Stimulated activated CD8-positive, alpha-beta memory T cell treated with anti-CD3 and anti-CD28 coated beads, Interleukin-7, amount 100 ng/mL, for 1 hour (primary cell): ENCODE results near the gene LATS2.
"Not testable (repeated sequence)": the region's sequence is repeated elsewhere in the genome, so short reads cannot be mapped to it uniquely, and the experiment has no call there.

Source experiments
- DNase-seq, 2 donors: peaks; one replicate each; pipeline ENCODE4 v3.0.0-alpha.2; 2020; ENCODE audit warnings: low read depth in 2 of 2

LATS2 gene

DNA sequence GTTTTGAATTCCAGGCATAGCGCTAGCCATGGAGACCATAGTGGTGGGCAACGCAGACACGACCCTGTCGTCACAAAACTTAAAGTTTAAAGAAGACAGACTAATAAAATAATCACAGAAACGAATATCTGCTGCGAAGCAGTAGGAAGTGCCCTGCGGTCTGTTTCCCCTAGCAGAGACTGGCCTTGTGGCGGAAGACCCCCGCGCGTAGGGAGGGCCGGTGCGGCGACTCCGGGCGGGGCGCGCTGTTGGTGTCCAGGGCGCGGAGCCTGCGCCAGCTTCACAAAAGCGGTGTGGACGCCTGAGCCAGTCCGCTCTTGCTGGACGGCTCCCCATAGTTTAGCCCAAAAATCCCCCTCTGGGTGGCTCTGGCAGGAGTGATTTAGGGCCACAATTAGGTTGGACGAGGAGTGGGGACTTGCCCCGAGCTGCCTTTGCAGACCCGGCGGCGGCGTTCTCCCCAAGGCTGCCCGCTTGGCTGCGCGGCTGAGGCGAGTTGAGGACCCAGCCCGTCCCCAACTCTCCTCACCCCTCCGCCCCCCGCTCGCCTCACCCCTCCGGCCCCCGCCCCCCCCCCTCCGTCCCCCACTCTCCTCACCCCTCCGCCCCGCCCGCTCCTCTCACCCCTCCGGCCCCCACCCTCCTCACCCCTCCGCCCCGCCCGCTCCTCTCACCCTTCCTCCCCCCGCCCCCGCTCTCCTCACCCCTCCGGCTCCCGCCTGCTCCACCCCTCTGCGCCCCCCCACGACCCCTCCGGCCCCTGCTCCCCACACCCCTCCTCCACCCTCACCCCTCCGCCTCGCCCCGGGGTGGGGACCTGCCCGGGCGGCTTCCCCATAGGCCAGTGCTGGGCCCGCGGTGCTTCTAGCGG is 14.2 kb upstream of the LATS2 start:
- no peak for DNase-seq

GRCh38 chr13:21075011-21075378 is 13.6 kb upstream of the LATS2 start:
- DNase-seq = no peak

GRCh38 chr13:21074546-21074945 is 13.2 kb upstream of the LATS2 start:
- DNase-seq = no peak

DNA sequence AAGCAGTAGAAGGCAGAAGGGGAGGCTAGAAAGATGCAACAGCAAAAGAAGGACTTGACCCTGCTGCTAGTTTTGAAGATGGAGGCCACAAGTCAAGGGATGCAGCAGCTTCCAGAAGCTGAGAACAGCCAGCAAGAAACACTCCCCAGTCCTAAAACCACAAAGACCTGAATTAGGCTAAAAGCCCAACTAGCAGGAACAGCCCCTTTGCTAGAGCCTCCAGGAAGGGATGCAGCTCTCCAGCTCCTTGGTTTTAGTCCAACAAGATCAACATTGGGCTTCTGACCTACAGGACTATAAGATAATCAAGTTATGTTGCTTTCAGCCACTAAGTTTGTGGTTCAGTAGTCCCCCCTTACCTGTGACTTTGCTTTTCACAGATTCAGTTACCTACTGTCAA is 10.5 kb upstream of the LATS2 start:
- DNase-seq = no peak

DNA sequence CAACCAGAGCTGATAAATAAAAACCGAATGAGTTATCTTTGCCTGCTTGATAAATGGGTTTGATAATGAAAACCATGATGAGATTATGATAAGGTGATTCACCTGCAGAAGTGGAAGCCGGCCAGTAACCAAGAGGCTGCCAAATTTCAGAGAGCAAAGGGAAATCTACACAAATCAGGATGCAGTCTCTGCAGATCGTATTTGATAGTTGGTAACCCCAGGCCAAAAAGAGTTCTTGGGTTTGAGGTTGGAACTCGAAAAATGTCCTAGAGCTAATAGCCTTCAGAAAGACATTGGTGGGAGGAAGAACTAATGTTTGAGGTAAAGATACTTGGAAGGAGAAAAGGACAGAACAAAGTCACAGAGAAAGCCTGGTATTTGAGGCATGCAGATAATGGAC is 9.6 kb upstream of the LATS2 start:
- DNase-seq = no peak

DNA sequence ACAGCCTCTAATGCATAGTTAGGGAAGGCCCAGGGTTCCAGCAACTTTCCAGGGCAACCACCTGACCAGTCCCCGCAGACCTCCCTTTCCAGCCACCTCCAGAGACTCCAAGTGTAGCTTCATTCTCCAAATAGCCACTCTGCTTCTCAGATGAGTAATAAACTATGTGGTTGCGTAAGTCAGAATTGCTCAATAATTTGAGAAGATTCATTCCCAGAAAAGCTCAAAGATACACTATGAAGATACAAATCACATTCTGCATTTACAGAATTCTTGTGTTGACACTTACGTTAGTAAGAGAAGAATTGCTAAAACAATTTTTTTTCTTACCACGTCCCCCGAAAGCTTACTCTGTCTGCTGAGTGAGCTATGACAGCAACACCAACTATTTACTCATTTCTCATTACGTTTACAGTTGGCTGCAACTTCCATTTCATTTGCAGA is 8.2 kb upstream of the LATS2 start:
- no peak for DNase-seq

DNA sequence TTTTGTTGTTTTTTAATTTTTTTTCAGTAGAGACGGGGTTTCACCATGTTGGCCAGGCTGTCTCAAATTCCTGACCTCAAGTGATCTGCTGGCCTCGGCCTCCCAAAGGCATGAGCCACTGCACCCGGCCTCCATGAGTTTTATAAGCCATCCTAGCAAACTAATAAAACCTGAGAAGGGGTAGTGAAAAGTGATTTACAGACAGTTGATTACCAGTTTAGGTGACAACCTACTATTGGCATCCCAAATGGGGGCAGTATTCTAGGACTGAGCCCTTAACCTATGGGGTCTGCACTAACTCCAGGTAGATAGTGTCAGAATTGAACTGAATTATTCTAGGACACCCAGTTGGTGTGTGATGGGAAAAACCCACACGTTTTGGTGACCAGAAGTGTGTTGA is 6.5 kb upstream of the LATS2 start:
- DNase-seq = no peak

GRCh38 chr13:21066946-21067345 is 5.6 kb upstream of the LATS2 start:
- DNase-seq = no peak

DNA sequence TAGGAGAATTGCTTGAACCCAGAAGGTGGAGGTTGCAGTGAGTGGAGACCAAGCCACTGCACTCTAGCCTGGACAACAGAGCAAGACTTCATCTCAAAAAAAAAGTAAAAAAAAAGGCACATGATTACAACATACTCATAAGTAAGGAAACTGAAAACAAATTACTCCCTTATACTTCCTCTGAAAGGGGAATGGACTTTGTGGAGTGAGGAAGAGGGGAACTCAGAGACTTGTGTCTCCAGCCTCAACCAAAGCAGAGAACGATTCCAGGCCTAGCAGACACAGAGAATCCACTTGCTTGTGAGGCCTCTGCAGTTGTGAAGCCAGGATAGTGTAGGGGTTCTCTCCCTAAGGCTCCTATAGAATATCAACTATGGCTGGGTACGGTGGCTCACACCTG is 4.3 kb upstream of the LATS2 start:
- DNase-seq = no peak

DNA sequence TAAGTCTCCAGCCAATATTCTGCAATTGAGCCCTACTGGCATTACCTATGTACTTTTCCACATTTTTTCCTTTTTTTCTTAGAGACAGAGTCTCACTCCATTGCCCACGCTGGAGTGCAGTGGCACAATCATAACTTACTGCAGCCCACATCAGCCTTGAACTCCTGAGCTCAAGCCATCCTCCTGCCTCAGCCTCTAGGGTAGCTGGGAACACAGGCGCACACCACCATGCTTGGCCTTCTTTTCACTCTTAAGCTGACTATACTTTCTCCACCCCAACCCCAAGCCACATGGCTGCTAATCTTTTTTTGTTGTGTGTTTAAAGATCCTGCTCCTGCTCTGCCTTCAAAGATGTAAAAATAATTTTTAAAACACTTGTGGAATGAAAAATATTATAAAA is 1.6 kb upstream of the LATS2 start:
- DNase-seq = no peak

DNA sequence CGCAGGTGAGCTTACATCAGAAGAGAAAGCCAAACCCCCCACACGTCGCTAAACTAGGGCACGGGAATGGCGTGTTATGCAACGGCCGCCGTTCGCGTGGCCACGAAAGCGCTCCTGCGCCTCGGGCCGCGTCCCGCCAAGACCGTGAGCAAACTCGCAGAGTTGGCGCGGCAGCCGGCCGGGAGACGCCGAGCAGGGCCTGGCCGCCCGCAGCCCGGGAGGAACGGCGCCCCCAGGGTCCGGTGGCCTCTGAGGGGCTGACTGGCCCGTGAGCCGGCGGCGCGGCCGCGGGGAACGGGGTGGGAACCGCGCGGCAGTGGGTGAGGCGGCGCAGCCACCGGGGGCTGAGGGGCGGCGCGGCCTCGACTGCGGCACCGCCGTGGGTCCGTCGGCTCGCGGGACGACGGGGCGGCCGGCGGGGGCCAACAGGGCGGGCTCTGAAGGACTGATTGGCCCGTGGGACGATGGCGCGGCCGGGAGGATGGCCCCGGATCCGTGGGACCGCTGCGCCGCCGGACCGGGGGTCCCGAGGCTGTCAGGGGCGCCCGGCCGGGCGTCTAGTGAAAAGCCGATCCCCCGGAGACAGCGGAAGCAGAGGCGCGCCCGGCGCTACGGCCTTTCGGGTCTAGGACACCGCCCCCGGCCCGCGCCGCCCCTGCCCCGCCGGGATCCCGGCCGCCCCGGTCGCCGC is 903 bp downstream of the LATS2 start:
- DNase-seq = no peak

- no peak for DNase-seq
Measured at GRCh38 chr13:21059641-21060337, 1.6 kb downstream of the LATS2 start.

DNA sequence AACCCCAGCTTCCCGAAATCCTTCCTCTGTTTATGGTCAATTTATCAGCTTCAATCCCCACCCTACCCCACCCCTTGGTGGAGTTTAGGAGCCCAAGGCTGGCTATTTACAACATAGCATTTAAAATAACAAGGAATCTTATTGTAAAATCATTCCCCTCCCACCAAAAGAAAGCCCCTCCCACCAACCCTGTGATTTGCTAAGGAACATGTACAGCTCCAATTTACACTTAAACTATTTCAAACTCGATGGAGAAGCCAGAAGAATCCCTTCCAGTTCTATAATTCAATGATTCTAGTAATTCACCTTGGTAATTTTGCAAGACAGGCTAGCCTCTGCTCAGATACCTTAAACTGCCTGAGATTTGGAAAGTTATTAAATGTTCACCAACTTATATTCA is 3.0 kb downstream of the LATS2 start:
- no peak for DNase-seq

DNA sequence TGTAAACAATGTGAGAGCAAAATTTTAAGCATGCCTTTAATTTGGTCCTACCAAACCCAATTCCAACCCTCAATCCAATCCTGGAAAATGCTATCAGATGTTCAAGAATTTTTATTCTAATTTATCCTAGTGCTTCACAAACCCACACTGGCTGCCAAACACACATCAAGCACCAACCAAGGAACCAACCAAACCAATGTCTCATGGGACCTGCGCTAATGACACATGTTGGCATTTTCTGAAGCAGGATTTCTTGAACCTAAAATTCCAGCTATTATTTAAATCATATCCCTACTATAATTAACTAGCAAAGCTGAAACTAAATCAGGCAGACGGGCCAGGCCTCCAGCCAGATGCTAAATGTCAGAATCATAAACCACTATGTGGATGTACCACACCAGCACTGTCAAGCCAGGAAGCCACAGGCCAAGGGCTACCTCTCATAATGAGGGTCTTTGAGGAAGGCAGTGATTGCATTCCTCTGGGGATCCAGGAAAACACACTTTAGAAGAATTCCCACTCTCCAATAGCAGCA is 5.8 kb downstream of the LATS2 start:
- DNase-seq = no peak

DNA sequence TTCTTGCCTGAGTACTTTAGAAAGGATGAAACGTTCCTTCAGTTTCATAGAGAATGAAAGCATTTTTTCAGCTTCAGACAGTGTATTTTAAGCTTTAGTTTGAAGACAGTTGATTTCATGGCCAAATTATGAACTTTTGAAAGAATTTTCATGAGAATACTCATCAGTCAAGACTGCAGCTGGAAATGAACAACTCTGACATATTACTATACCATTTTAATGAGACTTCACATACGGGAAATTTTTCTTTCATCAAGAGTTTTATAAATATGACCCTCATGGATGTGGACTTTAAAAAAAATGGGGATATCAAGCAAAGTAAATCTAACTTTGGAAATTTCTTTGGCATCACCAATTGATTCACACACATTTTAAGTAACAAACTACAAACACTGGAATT is 6.4 kb downstream of the LATS2 start:
- DNase-seq = no peak

DNA sequence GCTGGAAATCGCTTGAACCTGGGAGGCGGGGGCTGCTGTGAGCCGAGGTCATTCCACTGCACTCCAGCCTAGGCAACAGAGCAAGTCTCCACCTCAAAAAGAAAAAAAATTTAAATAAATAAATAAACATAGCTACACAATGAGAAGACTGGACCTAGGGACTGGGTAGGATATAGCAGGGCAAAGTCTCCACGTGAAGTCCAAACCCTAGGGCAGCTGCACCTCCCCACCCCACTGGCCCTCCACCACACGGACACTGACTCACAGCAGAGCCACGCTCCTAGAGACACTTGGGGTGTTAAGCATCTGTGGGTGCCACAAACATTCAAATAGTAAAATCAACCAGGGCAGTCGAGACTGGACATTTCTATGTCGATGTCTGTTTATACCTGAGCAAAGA is 7.1 kb downstream of the LATS2 start:
- DNase-seq = no peak

DNA sequence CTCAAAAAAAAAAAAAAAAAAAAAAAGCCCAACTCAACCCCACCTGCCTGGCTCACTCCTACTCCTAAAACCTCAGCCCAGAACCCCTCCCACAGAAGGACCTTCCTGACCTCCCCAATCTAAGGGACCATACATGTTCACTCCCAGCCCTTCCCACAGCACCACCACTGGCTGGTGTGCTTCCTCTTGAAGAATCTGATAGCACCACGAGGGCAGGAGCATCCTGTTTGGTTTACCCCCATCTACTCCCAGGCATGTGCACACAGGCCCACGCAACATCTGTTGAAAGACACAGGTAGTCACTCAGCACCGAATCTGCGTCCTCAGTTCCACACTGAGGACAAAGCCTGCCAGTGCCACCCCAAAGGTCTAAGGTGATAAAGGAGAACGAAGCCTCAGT is 8.2 kb downstream of the LATS2 start:
- no peak for DNase-seq

DNA sequence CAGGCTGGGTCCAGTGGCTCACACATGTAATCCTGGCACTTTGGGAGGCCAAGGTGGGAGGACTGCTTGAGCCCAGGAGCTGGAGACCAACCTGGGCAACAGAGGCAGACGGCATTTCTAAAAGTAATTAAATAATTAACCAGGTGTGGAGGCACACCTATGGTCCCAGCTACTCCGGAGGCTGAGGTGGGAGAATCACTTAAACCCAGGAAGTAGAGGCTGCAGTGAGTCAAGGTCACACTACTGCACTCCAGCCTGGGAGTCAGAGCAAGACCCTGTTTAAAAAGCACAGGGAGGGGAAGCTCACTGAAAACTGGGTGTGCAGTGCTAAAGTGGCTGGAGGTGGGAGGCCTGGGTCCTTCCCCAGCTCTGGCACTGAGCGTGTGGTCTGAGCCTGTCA is 9.7 kb downstream of the LATS2 start:
- DNase-seq = no peak

GRCh38 chr13:21050288-21051197 is 10.8 kb downstream of the LATS2 start:
- DNase-seq = no peak

DNA sequence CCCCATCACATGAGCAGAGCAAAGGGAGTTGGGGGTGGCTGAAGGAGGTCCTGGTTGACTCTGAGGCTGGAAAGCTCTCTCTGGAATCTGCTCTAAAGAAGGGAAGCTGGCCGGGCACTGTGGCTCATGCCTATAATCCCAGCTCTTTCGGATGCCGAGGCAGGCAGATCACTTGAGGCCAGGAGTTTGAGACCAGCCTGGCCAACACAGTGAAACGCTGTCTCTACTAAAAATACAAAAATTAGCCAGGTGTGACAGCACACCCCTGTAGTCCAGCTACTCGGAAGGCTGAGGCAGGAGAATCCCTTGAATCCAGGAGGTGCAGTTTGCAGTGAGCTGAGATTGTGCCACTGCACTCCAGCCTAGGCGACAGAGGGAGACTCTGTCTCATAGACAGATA is 11.7 kb downstream of the LATS2 start:
- DNase-seq = not testable (repeated sequence)

GRCh38 chr13:21048901-21049698 is 12.3 kb downstream of the LATS2 start:
- no peak for DNase-seq
